H1 (cell line): ENCODE results near the gene TSC1.

ENCODE experiments used
- BRCA1 ChIP-seq: IDR thresholded peaks from 2 replicates; pipeline ENCODE4 v1.6.1; 2012; ENCODE audit warnings: low read depth, low read length, improper control_type of control experiment
- CBX8 ChIP-seq: fragments of 300-800, 300-1000 bp; sonication (generic); IDR thresholded peaks from 2 replicates; pipeline ENCODE4 v1.7.1; 2016; ENCODE audit warnings: low read depth, low read length, borderline replicate concordance
- EZH2 ChIP-seq: fragments of 200-600 bp; sonication (generic); IDR thresholded peaks from 2 replicates; pipeline ENCODE4 v1.7.1; 2012; ENCODE audit warnings: low read depth, mild to moderate bottlenecking, moderate library complexity, low read length, inconsistent platforms; ENCODE audit not compliant: severe bottlenecking
- JUN ChIP-seq: IDR thresholded peaks from 2 replicates; pipeline ENCODE4 v1.6.1; 2011; ENCODE audit warnings: low read depth, mild to moderate bottlenecking, improper control_type of control experiment, low read length
- JUND ChIP-seq: IDR thresholded peaks from 2 replicates; pipeline ENCODE4 v1.6.1; 2011; ENCODE audit warnings: mild to moderate bottlenecking, improper control_type of control experiment, low read length
- KDM4A ChIP-seq: IDR thresholded peaks from one replicate; pipeline ENCODE4 v1.7.1; 2012; ENCODE audit warnings: low read depth, mild to moderate bottlenecking, moderate library complexity, low read length, inconsistent platforms; ENCODE audit not compliant: severe bottlenecking
- POLR2AphosphoS5 ChIP-seq: IDR thresholded peaks from 2 replicates; pipeline ENCODE4 v1.6.1; 2011; ENCODE audit warnings: low read depth, low read length
- RFX5 ChIP-seq: IDR thresholded peaks from 2 replicates; pipeline ENCODE4 v1.6.1; 2011; ENCODE audit warnings: low read depth, low read length, improper control_type of control experiment, borderline replicate concordance
- TAF1 ChIP-seq: IDR thresholded peaks from 2 replicates; pipeline ENCODE4 v1.6.1; 2011; ENCODE audit warnings: mild to moderate bottlenecking, low read depth, low read length
- TF ChIP-seq, protein P1 (sequence below), 3 experiments: IDR thresholded peaks; 1 replicate in 2 of 3; 2 replicates in 1 of 3; pipeline versions ENCODE4 v1.5.1 to v1.6.1; 2011; ENCODE audit warnings: low read length in 3 of 3, mild to moderate bottlenecking in 3 of 3, inconsistent platforms in 2 of 3, low read depth in 1 of 3, moderate library complexity in 1 of 3; ENCODE audit not compliant: insufficient read depth in 1 of 3; ENCODE audit errors: control extremely low read depth in 1 of 3
- TF ChIP-seq, protein P2 (sequence below): IDR thresholded peaks from 2 replicates; pipeline ENCODE4 v1.6.1; 2011; ENCODE audit warnings: low read depth, mild to moderate bottlenecking, low read length; ENCODE audit not compliant: insufficient read depth

DNA sequence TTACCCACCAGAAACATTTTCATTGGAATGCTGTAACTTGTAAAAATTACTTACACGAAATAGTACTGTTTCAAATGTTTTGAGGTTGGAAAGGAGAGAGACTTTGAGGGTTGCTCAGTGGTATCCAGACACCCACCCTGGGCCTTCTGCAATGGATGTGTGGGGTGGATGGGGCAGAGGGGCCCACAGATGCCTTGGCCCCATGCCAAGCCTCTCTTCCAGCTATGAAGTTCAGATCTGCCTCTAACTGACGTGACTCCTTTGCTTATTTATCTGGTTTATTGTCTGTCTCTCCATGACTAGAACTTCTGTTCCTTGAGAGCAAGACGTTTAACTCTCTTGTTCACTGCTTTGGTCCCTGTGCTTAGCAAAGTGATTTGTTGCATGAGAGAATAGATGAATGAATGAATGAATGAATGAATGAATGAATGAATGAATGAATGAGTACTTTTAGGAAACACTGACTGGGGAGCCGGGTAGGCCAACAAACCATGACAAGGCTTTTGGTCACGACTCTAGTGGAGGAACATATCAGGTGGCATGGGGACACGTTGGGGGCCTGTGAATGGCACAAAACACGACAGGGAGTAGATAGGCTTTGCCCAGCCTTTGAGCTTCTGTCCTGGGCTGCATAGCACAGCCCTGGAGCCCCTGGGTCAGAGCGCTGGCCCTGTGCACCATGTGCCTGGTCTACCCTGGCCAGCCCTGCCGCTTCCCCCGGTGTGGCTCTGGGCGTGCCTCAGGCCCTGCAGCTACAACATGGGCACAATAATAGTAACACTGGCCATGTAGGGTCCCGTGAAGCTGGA is 98.1 kb downstream of the TSC1 start:
- TF ChIP-seq EZH2 (no peak), TAF1 (no peak), KDM4A (no peak), BRCA1 (no peak), CBX8 (no peak), JUND (no peak), JUN (no peak), RFX5 (no peak), POLR2AphosphoS5 (no peak)
- TF ChIP-seq, protein P1, sequence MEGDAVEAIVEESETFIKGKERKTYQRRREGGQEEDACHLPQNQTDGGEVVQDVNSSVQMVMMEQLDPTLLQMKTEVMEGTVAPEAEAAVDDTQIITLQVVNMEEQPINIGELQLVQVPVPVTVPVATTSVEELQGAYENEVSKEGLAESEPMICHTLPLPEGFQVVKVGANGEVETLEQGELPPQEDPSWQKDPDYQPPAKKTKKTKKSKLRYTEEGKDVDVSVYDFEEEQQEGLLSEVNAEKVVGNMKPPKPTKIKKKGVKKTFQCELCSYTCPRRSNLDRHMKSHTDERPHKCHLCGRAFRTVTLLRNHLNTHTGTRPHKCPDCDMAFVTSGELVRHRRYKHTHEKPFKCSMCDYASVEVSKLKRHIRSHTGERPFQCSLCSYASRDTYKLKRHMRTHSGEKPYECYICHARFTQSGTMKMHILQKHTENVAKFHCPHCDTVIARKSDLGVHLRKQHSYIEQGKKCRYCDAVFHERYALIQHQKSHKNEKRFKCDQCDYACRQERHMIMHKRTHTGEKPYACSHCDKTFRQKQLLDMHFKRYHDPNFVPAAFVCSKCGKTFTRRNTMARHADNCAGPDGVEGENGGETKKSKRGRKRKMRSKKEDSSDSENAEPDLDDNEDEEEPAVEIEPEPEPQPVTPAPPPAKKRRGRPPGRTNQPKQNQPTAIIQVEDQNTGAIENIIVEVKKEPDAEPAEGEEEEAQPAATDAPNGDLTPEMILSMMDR (IDR thresholded peaks at IDR 0.05; ENCODE audit: control extremely low read depth in 1 of 3, insufficient read depth in 1 of 3, low read depth in 1 of 3, low read length in 3 of 3): no peak
- TF ChIP-seq, protein P2, sequence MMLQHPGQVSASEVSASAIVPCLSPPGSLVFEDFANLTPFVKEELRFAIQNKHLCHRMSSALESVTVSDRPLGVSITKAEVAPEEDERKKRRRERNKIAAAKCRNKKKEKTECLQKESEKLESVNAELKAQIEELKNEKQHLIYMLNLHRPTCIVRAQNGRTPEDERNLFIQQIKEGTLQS: no peak
